NT2/D1 (cell line): ENCODE measurements around the gene RASGEF1B.

Source experiments
- DNase-seq: peaks from one replicate; pipeline ENCODE4 v3.0.0-alpha.2; 2011; ENCODE audit warnings: low read depth, low spot score
- H3K27me3 ChIP-seq: 2 replicates; pipeline ENCODE4 v1.6.0; 2011; ENCODE audit warnings: mild to moderate bottlenecking; ENCODE audit not compliant: insufficient read length, insufficient read depth
- H3K36me3 ChIP-seq: 2 replicates; pipeline ENCODE4 v1.6.1; 2011; ENCODE audit warnings: mild to moderate bottlenecking, low read length, mixed read lengths; ENCODE audit not compliant: insufficient read depth, insufficient read length
- H3K4me1 ChIP-seq: 2 replicates; pipeline ENCODE4 v1.5.1; 2011; ENCODE audit not compliant: insufficient read depth, insufficient read length
- H3K4me3 ChIP-seq: 2 replicates; pipeline ENCODE4 v1.5.1; 2011; ENCODE audit warnings: low read depth; ENCODE audit not compliant: insufficient read length
- H3K9ac ChIP-seq: 2 replicates; pipeline ENCODE4 v1.6.0; 2011; ENCODE audit warnings: low read depth; ENCODE audit not compliant: insufficient read length
- H3K9me3 ChIP-seq: 2 replicates; pipeline ENCODE4 v1.5.1; 2011; ENCODE audit warnings: mild to moderate bottlenecking, low read length; ENCODE audit not compliant: insufficient read depth
- SUZ12 ChIP-seq: IDR thresholded peaks from 2 replicates; pipeline ENCODE4 v1.6.1; 2011; ENCODE audit not compliant: insufficient read length, insufficient read depth; ENCODE audit errors: extremely low read depth
- YY1 ChIP-seq: IDR thresholded peaks from 2 replicates; pipeline ENCODE4 v1.6.1; 2011; ENCODE audit not compliant: insufficient read length, insufficient read depth
- ZNF274 ChIP-seq: IDR thresholded peaks from 2 replicates; pipeline ENCODE4 v1.6.1; 2011; ENCODE audit warnings: mild to moderate bottlenecking, low read depth, low read length

RASGEF1B gene

GRCh38 chr4:81442484-81443085 is 29.1 kb downstream of the RASGEF1B start:
- no peaks in the 10 kb centered on the region for H3K9me3 ChIP-seq
- no peaks in the 10 kb centered on the region for H3K4me1 ChIP-seq
- no peaks in the 10 kb centered on the region for H3K36me3 ChIP-seq
- TF ChIP-seq YY1 (no peak), SUZ12 (no peak)
- DNase-seq = no peak
- H3K27me3 ChIP-seq = no peaks in the 10 kb centered on the region
- no peak overlapping the region for H3K9ac ChIP-seq
- no peak overlapping the region for H3K4me3 ChIP-seq

- TF ChIP-seq ZNF274 (no peak), SUZ12 (no peak), YY1 (no peak)
- Histone ChIP-seq H3K36me3 (no peaks in the 10 kb centered on the region), H3K9ac (no peak overlapping the region), H3K9me3 (no peaks in the 10 kb centered on the region), H3K4me3 (no peak overlapping the region), H3K27me3 (no peaks in the 10 kb centered on the region), H3K4me1 (no peaks in the 10 kb centered on the region)
- no peak for DNase-seq
Measured at GRCh38 chr4:81440949-81441348, 30.8 kb downstream of the RASGEF1B start.

- TF ChIP-seq SUZ12 = no peak
- no peak for TF ChIP-seq YY1
- no peak for TF ChIP-seq ZNF274
- no peaks in the 10 kb centered on the region for H3K36me3 ChIP-seq
- DNase-seq = no peak
- no peaks in the 10 kb centered on the region for H3K27me3 ChIP-seq
- no peak overlapping the region for H3K4me3 ChIP-seq
- H3K9ac ChIP-seq = no peak overlapping the region
- no peaks in the 10 kb centered on the region for H3K9me3 ChIP-seq
- H3K4me1 ChIP-seq = no peaks in the 10 kb centered on the region
Measured at GRCh38 chr4:81436941-81437574, 34.6 kb downstream of the RASGEF1B start.

GRCh38 chr4:81436096-81436495 is 35.6 kb downstream of the RASGEF1B start:
- H3K4me3 ChIP-seq = no peak overlapping the region
- H3K4me1 ChIP-seq = no peaks in the 10 kb centered on the region
- no peak for TF ChIP-seq ZNF274
- TF ChIP-seq YY1 = no peak
- TF ChIP-seq SUZ12 = no peak
- no peak for DNase-seq
- peaks cover 2% of the 10 kb centered on the region for H3K36me3 ChIP-seq
- H3K9ac ChIP-seq = no peak overlapping the region
- H3K27me3 ChIP-seq = no peaks in the 10 kb centered on the region
- H3K9me3 ChIP-seq = no peaks in the 10 kb centered on the region

- Histone ChIP-seq H3K9me3 (no peaks in the 10 kb centered on the region), H3K9ac (no peak overlapping the region), H3K4me1 (no peaks in the 10 kb centered on the region), H3K27me3 (no peaks in the 10 kb centered on the region), H3K4me3 (no peak overlapping the region), H3K36me3 (peaks cover 5% of the 10 kb centered on the region)
- DNase-seq = no peak
- no peak for TF ChIP-seq SUZ12
Measured at GRCh38 chr4:81432825-81433224, 38.9 kb downstream of the RASGEF1B start.

GRCh38 chr4:81431971-81432370 is 39.7 kb downstream of the RASGEF1B start:
- no peaks in the 10 kb centered on the region for H3K27me3 ChIP-seq
- H3K4me1 ChIP-seq = no peaks in the 10 kb centered on the region
- no peak overlapping the region for H3K4me3 ChIP-seq
- H3K9me3 ChIP-seq = no peaks in the 10 kb centered on the region
- no peak for DNase-seq
- H3K36me3 ChIP-seq = peaks cover 5% of the 10 kb centered on the region
- TF ChIP-seq ZNF274 (no peak), SUZ12 (no peak), YY1 (no peak)
- H3K9ac ChIP-seq = no peak overlapping the region

GRCh38 chr4:81429607-81430006 is 42.1 kb downstream of the RASGEF1B start:
- DNase-seq = no peak
- TF ChIP-seq SUZ12 = no peak
- no peak for TF ChIP-seq ZNF274
- no peak for TF ChIP-seq YY1
- no peak overlapping the region for H3K4me3 ChIP-seq
- no peak overlapping the region for H3K9ac ChIP-seq
- H3K4me1 ChIP-seq = no peaks in the 10 kb centered on the region
- H3K27me3 ChIP-seq = no peaks in the 10 kb centered on the region
- H3K36me3 ChIP-seq = peaks cover 5% of the 10 kb centered on the region
- H3K9me3 ChIP-seq = no peaks in the 10 kb centered on the region

GRCh38 chr4:81429031-81429430 is 42.7 kb downstream of the RASGEF1B start:
- no peaks in the 10 kb centered on the region for H3K27me3 ChIP-seq
- no peak for DNase-seq
- no peaks in the 10 kb centered on the region for H3K9me3 ChIP-seq
- H3K36me3 ChIP-seq = peaks cover 5% of the 10 kb centered on the region
- H3K9ac ChIP-seq = no peak overlapping the region
- no peaks in the 10 kb centered on the region for H3K4me1 ChIP-seq
- TF ChIP-seq YY1 = no peak
- TF ChIP-seq SUZ12 = no peak
- TF ChIP-seq ZNF274 = no peak
- H3K4me3 ChIP-seq = no peak overlapping the region
